ENCODE results near the gene ZDHHC13.

Gene ZDHHC13

GRCh38 chr11:19173004-19173689, 56.2 kb downstream of the ZDHHC13 start:
- DNase-seq, result no peak

GRCh38 chr11:19173964-19174638, 57.1 kb downstream of the ZDHHC13 start:
- no peak for DNase-seq

DNA sequence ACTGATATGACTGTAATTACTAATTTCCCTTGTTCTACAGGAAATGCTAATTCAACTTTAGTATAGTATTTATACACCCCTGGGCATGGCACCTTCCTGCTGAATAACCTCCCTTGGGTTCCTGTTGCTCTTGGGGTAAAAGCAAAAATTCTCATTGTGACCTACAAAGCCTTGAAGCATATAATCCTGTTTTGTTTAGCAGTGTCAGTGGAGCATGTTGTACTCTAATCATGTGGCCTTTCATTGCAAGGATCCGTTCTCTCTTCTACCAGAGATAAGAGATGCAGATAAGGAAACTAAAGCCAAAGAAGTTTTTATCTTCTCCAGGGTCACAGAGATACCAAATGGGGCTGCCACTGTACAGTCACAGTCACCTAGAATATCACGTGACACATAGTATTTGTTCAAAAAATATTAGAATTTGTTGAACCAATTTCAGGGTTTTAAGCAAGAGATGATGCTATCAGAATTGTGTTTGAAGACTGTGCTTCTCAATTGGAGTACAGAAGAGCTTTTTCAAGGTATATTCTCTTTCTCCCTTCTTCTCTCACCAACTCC, 59.7 kb downstream of the ZDHHC13 start:
- no peak for DNase-seq

- no peak for DNase-seq
Observed at GRCh38 chr11:19181531-19182261, 64.7 kb downstream of the ZDHHC13 start.

DNA sequence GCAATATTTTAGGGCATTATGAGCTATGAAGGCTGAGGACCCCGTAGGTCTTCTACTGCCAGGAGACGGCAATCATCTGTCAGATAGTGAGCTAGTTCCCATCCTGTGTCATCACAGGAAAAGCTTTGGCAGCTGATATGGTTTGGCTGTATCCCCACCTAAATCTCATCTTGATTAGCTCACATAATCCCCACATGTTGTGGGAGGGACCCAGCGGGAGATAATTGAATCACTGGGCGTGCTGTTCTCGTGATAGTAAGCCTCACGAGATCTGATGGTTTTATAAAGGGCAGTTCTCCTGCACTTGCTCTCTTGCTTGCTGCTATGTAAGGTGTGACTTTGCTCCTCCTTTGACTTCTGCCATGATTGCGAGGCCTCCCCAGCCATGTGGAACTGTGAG, 66.7 kb downstream of the ZDHHC13 start:
- DNase-seq, result no peak

- DNase-seq, result no peak
Observed at GRCh38 chr11:19185036-19185435, 68.1 kb downstream of the ZDHHC13 start.

DNA sequence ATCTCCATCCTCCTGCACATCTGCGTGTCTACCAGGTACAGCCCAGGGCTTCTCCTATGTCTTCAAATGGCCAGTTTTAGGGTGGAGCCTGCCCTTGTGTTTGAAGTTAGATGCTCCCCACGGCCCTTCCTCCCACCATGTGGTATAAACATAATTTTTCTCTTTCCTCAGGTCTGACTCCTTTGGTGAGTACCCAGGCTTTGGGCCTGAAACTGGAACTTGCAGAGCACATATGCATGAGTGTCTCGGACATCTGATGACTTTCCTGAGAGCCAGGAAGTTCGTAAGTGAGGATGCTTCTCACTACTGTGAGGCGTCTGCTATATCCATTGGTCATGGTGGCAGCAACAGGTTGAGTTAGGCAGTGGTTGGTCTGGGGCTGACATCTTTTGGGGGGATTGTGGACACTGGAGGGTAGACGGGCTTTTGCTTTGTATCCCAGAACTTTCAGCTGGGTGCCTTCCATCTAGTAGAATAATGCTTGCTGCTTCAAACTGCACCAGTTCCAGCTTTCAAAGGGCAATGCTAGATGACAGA, 68.6 kb downstream of the ZDHHC13 start:
- DNase-seq, result no peak

- no peak for DNase-seq
Observed at GRCh38 chr11:19187114-19187832, 70.3 kb downstream of the ZDHHC13 start.

- DNase-seq, result no peak
Observed at GRCh38 chr11:19187833-19188258, 70.9 kb downstream of the ZDHHC13 start.

GRCh38 chr11:19191530-19192169, 74.7 kb downstream of the ZDHHC13 start:
- no peak for DNase-seq

DNA sequence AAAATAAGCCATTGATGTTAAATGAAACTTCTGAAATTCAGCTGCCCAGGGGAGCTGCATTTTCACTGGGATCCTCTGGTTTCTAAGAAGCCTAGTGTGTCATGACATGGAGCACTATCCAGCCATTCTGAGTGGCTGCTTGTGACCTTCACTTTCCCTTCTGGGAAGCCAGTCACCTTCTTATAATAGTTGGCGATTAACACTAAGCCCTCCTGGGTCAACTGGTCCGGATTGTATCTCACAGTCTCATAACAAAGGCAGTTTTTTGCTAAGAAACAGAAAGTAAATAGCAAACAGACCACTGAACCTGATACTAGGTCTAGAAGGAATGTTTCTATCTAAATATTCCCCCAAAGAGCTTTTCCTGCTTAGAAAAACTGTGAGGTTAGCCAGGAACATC, 76.9 kb downstream of the ZDHHC13 start:
- no peak for DNase-seq

DNA sequence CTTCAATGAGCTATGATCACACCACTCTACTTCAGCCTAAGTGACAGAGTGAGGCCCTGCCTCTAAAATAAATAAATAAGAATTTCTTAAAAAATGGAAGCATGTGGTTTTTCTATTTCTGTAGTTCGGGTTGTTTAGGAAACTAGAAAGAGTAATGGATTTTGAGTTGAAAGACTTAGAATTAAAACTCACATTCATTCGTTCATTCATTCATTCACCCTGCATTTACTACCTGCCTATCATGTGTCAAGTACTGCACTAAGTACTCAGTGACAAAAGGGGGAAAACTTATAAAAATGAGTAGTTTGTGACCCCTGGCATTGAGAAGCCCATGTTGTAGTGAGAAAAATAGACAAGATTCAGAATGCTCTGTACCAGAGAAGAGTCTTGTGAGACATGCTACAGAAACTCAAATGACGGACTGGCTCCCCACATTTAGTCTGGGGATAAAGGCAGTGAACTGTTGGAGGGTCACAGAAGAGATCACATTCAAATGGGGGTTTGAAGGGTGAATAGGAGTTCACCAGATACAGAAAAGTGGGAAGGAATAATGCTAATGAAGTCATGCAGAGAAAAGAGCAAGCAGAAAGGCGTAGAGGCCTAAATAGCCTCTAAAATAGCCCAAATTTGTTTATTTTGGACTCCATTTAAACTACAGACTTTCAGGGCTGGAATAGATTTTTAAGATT, 77.8 kb downstream of the ZDHHC13 start:
- DNase-seq, result no peak

GRCh38 chr11:19196432-19196831, 79.5 kb downstream of the ZDHHC13 start:
- DNase-seq, result no peak

DNA sequence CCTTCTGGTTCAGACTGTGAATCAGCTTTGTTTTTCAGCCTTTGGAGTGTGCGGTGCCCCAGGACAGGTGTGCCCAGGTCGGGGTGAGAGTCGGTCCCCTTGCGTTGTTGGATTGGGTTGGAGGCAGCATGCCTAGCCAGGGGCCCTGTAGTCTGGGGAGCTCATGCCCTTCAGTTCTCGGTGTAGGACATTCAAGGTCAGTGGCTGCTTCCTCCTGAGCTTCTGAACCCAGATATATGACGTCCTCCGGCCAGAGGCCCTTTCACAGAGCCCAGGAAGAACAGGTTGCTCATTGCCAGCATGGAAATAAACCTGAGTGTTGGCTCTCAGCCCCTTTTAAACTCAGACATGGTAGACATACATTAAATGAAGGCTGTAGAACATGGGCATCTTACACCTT, 82.1 kb downstream of the ZDHHC13 start:
- no peak for DNase-seq

- DNase-seq, result no peak
Observed at GRCh38 chr11:19199771-19200170, 82.8 kb downstream of the ZDHHC13 start.

GRCh38 chr11:19200410-19201201, 83.6 kb downstream of the ZDHHC13 start:
- no peak for DNase-seq

DNA sequence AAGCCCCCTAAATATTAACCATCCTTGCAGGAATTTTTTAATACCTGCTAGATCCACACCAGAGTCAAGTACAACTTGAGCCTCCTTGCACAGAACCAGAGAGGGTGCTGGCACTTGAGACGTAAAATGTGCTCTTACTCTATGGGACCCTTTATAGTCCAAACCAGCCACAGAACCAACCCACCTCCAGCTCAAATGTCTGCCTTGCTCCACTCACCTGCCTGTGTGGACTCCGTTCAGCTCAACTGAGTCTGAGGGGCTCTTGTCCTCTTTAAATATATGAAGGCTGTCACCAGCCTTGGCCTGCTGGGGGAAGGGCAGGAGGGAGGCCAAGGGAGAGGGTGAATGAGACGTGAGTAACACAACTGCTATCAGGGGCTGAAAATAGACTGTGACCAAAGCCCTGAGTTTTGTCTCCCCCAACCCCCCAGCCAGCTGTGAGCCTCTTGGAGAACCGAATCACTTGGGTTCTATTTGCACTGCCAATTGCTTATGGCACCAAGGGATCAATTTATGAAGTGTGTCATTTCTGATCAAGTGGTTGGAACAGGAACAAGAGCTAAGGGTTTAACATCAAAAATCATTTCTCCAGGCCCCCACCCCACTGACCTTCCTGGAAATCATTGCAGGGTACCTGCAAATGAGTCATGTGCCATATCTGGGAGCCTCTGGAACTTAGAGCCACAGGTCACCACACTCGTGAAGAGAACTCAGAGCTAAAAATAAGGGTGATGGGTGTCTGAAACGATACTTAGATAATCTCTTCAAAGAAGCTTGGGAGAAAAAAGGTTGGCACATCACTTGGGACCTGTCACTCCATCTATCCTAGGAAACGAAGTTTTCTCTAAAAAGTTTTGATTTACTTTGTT, 85.0 kb downstream of the ZDHHC13 start, which contains the start of gene CSRP3:
TSS of gene CSRP3 (minus strand) at position 247 of the 869 bp plus-strand sequence. CDS start 9,535 bp downstream, outside the sequence.
- DNase-seq, result no peak

- DNase-seq, result no peak
Observed at GRCh38 chr11:19204836-19205235, 87.9 kb downstream of the ZDHHC13 start.

- DNase-seq, result no peak
Observed at GRCh38 chr11:19208181-19208580, 91.2 kb downstream of the ZDHHC13 start.
